ENCODE data around the gene PSMC3IP. TPM values are rescaled to one million over a fixed set of nuclear protein-coding genes. Genes with fewer than 3 reads are reported as not detected.
A peak's percentile ranks its signal among the peaks of the same experiment; 100 is the strongest.
"Not testable (repeated sequence)": the region's sequence is repeated elsewhere in the genome, so short reads cannot be mapped to it uniquely, and the experiment has no call there.

The PSMC3IP gene
- total RNA-seq, 6 experiments from 2014 or later = 7.3 to 18.2 (median 16.0) TPM

GRCh38 chr17:42555122-42555622 is 22.4 kb downstream of the PSMC3IP start:
- H3K27me3 Mint-ChIP-seq (ENCODE audit: insufficient read depth) = peaks cover 3% of the 10 kb centered on the region
- peak overlapping the region; percentile 91 for H3K4me3 Mint-ChIP-seq
- H3K36me3 Mint-ChIP-seq (ENCODE audit: low read depth) = no peaks in the 10 kb centered on the region
- H3K9me3 Mint-ChIP-seq = no peaks in the 10 kb centered on the region
- TF ChIP-seq, protein P1, sequence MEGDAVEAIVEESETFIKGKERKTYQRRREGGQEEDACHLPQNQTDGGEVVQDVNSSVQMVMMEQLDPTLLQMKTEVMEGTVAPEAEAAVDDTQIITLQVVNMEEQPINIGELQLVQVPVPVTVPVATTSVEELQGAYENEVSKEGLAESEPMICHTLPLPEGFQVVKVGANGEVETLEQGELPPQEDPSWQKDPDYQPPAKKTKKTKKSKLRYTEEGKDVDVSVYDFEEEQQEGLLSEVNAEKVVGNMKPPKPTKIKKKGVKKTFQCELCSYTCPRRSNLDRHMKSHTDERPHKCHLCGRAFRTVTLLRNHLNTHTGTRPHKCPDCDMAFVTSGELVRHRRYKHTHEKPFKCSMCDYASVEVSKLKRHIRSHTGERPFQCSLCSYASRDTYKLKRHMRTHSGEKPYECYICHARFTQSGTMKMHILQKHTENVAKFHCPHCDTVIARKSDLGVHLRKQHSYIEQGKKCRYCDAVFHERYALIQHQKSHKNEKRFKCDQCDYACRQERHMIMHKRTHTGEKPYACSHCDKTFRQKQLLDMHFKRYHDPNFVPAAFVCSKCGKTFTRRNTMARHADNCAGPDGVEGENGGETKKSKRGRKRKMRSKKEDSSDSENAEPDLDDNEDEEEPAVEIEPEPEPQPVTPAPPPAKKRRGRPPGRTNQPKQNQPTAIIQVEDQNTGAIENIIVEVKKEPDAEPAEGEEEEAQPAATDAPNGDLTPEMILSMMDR (IDR thresholded peaks at IDR 0.05) = no peak
- DNase-seq = no peak
- H3K4me1 Mint-ChIP-seq (ENCODE audit: low read depth) = peaks cover 16% of the 10 kb centered on the region
- peak overlapping the region; percentile 88 for H3K27ac Mint-ChIP-seq

DNA sequence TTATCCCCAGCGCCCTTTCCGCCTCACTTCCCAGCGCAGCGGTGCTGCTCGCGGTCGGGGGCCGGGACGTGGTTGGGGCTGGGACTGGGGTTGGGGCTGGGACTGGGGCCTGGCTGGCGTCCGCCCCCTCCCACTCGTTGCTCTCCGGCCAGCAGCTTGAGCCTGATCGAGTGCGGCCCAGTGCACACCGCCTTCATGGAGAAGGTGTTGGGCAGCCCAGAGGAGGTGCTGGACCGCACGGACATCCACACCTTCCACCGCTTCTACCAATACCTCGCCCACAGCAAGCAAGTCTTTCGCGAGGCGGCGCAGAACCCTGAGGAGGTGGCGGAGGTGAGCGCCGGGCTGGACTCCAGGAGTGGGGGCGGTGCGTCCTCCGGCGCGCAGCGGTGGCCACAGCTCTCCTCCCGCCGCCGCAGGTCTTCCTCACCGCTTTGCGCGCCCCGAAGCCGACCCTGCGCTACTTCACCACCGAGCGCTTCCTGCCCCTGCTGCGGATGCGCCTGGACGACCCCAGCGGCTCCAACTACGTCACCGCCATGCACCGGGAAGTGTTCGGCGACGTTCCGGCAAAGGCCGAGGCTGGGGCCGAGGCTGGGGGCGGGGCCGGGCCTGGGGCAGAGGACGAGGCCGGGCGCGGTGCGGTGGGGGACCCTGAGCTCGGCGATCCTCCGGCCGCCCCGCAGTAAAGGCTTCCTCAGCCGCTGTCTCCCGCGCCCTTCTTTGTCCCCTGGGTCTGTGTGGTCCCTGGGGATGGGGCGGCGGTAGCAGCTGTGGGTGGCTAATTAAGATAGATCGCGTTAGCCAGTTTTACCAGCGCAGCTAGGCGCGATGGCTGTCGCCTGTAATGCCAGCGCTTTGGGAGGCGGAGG is 23.0 kb downstream of the PSMC3IP start:
- DNase-seq = peak; percentile 53
- peak overlapping the region; percentile 91 for H3K4me3 Mint-ChIP-seq
- no peaks in the 10 kb centered on the region for H3K36me3 Mint-ChIP-seq (ENCODE audit: low read depth)

DNA sequence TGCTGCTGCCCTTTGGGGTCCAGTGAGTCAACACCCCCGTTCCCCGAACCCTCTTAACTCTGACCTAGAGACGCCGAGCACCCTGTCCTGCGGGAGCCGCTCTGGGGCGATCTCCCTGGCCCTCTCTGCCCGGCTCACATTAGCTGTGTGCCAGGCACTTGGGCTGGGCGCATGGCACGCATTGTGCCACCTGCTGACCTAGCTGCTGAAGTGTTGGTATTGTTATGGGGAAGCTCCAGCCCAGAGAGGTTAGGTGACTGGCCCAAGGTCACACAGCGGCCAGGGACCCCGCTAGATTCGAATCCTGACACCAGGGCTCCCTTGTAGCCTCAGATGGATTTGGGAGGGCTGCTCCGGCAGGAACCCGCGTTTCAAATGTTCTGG is 23.7 kb downstream of the PSMC3IP start:
- no peaks in the 10 kb centered on the region for H3K36me3 Mint-ChIP-seq (ENCODE audit: low read depth)
- TF ChIP-seq, protein P1 (IDR thresholded peaks at IDR 0.05) = peak; percentile 19; the same call in 1 of the 2 replicates
- no peaks in the 10 kb centered on the region for H3K9me3 Mint-ChIP-seq
- peak overlapping the region; percentile 88 for H3K27ac Mint-ChIP-seq
- peaks cover 3% of the 10 kb centered on the region for H3K27me3 Mint-ChIP-seq (ENCODE audit: insufficient read depth)
- peaks cover 14% of the 10 kb centered on the region for H3K4me1 Mint-ChIP-seq (ENCODE audit: low read depth)
- no peak for DNase-seq
- peak overlapping the region; percentile 91 for H3K4me3 Mint-ChIP-seq

More for the DNA sequence above, 23.0 kb downstream of the PSMC3IP start:
- peaks cover 10% of the 10 kb centered on the region for H3K4me1 Mint-ChIP-seq (ENCODE audit: low read depth)
- H3K27ac Mint-ChIP-seq = peak overlapping the region; percentile 88
- no peaks in the 10 kb centered on the region for H3K9me3 Mint-ChIP-seq
- TF ChIP-seq, protein P1 (IDR thresholded peaks at IDR 0.05) = no peak
- H3K27me3 Mint-ChIP-seq (ENCODE audit: insufficient read depth) = peaks cover 3% of the 10 kb centered on the region

GRCh38 chr17:42553161-42553818 is 24.2 kb downstream of the PSMC3IP start:
- H3K4me3 Mint-ChIP-seq = peak overlapping the region; percentile 91
- no peak overlapping the region for H3K27ac Mint-ChIP-seq
- H3K27me3 Mint-ChIP-seq (ENCODE audit: insufficient read depth) = peaks cover 3% of the 10 kb centered on the region
- no peak for DNase-seq
- no peaks in the 10 kb centered on the region for H3K36me3 Mint-ChIP-seq (ENCODE audit: low read depth)
- TF ChIP-seq, protein P1 (IDR thresholded peaks at IDR 0.05) = no peak
- H3K4me1 Mint-ChIP-seq (ENCODE audit: low read depth) = peaks cover 17% of the 10 kb centered on the region
- no peaks in the 10 kb centered on the region for H3K9me3 Mint-ChIP-seq

DNA sequence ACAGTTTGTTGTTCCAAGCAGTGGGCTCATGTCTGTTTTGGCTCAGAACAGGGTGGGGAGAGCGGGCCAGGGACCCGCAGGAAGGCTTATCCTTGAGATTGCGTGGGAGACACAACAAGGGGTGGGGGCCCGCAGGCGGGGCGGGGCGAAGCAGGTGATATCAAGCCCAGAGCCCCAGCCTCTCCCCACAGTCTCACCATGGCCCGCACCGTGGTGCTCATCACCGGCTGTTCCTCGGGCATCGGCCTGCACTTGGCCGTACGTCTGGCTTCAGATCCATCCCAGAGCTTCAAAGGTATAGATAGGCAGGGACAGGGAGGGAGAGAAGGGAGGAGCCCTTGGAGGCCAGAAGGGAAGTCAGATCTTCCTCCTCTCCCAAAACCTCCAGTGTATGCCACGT is 24.8 kb downstream of the PSMC3IP start, which contains the start of gene HSD17B1:
Gene HSD17B1, plus strand, starts transcription at position 188 of the 400 bp plus-strand sequence. Its CDS starts 11 bp downstream, at position 199.
- Mint-ChIP-seq H3K4me1 (ENCODE audit: low read depth) (peaks cover 17% of the 10 kb centered on the region), H3K27ac (peak within 1 kb of the TSS; percentile 11; the same call in 1 of the 2 replicates), H3K4me3 (peak within 1 kb of the TSS; percentile 91)
- H3K27me3 Mint-ChIP-seq (ENCODE audit: insufficient read depth); H3K9me3 Mint-ChIP-seq; H3K36me3 Mint-ChIP-seq (ENCODE audit: low read depth); DNase-seq: not testable (repeated sequence)

Measured in HFFc6 (cell line).